Spleen (tissue), 7 donors: ENCODE results near the gene INPP4B.

Source experiments
- CTCF ChIP-seq, 11 experiments: fragments of 200-600 bp in 7 of 11; fragments of 450-650 bp in 4 of 11; sonication (generic) in 4 of 11; IDR thresholded peaks in 8 of 11; conservative IDR thresholded peaks in 3 of 11; 1 replicate in 7 of 11; 2 replicates in 4 of 11; pipeline versions ENCODE4 v1.4.0 to v1.8.0; 2016 to 2021; ENCODE audit warnings: antibody characterized with exemption in 11 of 11, inconsistent platforms in 4 of 11, mild to moderate bottlenecking in 1 of 11
- POLR2A ChIP-seq, 3 donors: fragments of 450-650 bp; IDR thresholded peaks; one replicate each; pipeline ENCODE4 v1.5.1; 2017; ENCODE audit warnings: antibody characterized with exemption in 3 of 3, mild to moderate bottlenecking in 1 of 3
- donor health status: DM: no; HTN: no; CAD: no; lungs with moderate emphysema.
- donor health status: DM: no; HTN: no; CAD: no.
- donor health status: DM: no; HTN: no; CAD: no.

DNA sequence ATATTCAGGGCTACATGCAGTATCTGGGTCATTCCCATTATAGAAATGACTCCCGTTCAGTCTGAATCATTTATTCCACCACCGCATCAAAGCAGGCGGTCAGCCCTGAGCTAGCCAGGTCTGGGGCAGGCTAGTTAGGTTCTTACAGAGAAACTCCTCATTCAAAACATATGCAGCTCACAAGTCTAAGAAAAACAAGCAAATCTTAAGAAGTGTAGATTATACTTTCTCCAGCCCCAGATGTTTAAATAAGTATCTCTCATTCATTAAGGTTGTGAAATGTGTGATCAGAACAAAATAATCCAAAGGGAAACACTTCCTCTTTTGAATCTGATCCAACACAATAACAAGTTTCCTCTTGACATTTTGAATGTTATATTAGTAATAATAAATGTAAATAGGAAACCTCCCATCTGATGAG is 441.9 kb downstream of the INPP4B start:
- TF ChIP-seq CTCF (IDR thresholded peaks at IDR 0.05 in 8 of 11, conservative IDR thresholded peaks at IDR 0.05 in 3 of 11) (no peak), POLR2A (IDR thresholded peaks at IDR 0.05) (no peak)
